ENCODE results near the gene CEL. TPM values are rescaled to one million over a fixed set of nuclear protein-coding genes. Genes with fewer than 3 reads are reported as not detected.

CEL gene
- total RNA-seq, 1 experiment from 2014 or later: 3.6 TPM

DNA sequence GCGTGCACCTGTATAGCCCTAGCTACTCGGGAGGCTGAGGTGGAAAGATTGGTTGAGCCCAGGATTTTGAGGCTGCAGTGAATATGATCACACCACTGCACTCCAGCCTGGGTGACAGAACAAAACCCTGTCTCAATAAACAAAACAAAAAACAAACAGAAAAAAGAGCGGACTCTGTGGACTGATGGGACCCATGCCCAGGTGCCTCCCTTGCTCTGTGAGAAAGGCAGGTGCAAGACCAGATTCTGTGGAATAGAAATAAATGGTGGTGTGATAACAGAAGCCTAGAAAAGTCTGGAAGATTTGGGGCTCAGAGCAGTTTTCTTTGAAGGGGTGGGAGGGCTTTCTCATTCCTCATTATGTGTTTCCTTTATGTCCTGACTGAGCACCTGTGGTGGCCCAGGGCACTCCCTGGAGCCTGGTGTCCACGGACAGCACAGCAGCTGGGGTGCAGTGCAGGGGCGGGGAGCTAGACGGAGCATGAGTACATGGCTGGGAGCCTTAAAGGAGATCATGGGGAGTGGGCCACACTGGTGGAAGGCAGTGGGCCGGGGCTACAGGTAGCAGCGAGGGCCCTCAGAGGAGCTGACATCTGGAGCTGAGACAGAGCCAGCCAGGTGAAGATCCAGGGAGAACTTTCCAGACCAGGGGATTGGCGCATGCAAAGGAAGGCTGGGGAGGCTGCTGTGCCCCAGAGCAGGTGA is 15.4 kb upstream of the CEL start:
- peak overlapping the region in 2 of 3 experiments; percentile 24 to 61; a peak in 4 of 7 replicates for H3K27ac Mint-ChIP-seq
- Histone ChIP-seq H2AFZ (ENCODE audit: low read length) (no peak overlapping the region), H3K27ac (ENCODE audit: insufficient read length, low read depth, low read length) (no peak overlapping the region), H4K91ac (ENCODE audit: insufficient read length, low read depth, low read length) (no peak overlapping the region), H2BK5ac (ENCODE audit: insufficient read length, low read length) (no peak overlapping the region), H3K14ac (ENCODE audit: insufficient read depth, low read length) (no peak overlapping the region), H3K18ac (ENCODE audit: insufficient read length, low read depth, low read length) (no peak overlapping the region), H4K20me1 (ENCODE audit: control insufficient read depth, insufficient read depth, insufficient read length) (no peaks in the 10 kb centered on the region), H3K27me3 (ENCODE audit: insufficient read depth, low read length) (no peaks in the 10 kb centered on the region), H3K9ac (ENCODE audit: extremely low read depth, insufficient read length, low read length) (no peak overlapping the region), H3K9me3 (ENCODE audit: control insufficient read depth, low read depth, low read length) (no peaks in the 10 kb centered on the region), H3K4ac (ENCODE audit: low read depth, low read length) (no peak overlapping the region), H2BK120ac (ENCODE audit: low read depth, low read length, poor library complexity, severe bottlenecking) (no peak overlapping the region), H2BK20ac (ENCODE audit: low read depth, low read length, poor library complexity, severe bottlenecking) (no peak overlapping the region), H3T11ph (ENCODE audit: low read length) (no peak overlapping the region), H2AK5ac (ENCODE audit: insufficient read length, low read length) (no peak overlapping the region), H4K5ac (ENCODE audit: insufficient read length, low read depth, low read length) (no peak overlapping the region), H3K23ac (ENCODE audit: insufficient read length, low read depth, low read length) (no peak overlapping the region), H2BK15ac (ENCODE audit: low read depth, low read length) (no peak overlapping the region), H3K23me2 (ENCODE audit: insufficient read length, low read depth, low read length, poor library complexity, severe bottlenecking) (no peaks in the 10 kb centered on the region), H3K4me2 (ENCODE audit: insufficient read depth, insufficient read length, low read length) (no peak overlapping the region), H3K79me2 (ENCODE audit: insufficient read depth, low read length) (no peaks in the 10 kb centered on the region), H2BK12ac (ENCODE audit: insufficient read length, low read depth, low read length) (no peak overlapping the region), H3K4me1 (ENCODE audit: insufficient read depth, low read length) (no peaks in the 10 kb centered on the region), H3K56ac (ENCODE audit: insufficient read length, low read depth, low read length) (no peak overlapping the region), H3K79me1 (ENCODE audit: insufficient read depth, low read depth, low read length, poor library complexity, severe bottlenecking) (peaks cover 3% of the 10 kb centered on the region), H4K8ac (replicated peaks; ENCODE audit: insufficient read length, low read depth, low read length) (no peak overlapping the region)
- H3K4me1 Mint-ChIP-seq: no peaks in the 10 kb centered on the region
- H3K27me3 Mint-ChIP-seq (ENCODE audit: low read depth): no peaks in the 10 kb centered on the region
- TF ChIP-seq CTCF (conservative IDR thresholded peaks at IDR 0.05): no peak
- DNase-seq: no peak
- H3K9me3 Mint-ChIP-seq: peaks cover under 1% of the 10 kb centered on the region in 2 experiments; a peak in 2 of 5 replicates
- H3K4me3 Mint-ChIP-seq: no peak overlapping the region
- no CpG with 5 or more reads among the region's 9 CpGs for WGBS (ENCODE audit: extremely low coverage, insufficient read length, low lambda C conversion rate)
- peaks cover 45 to 87% (median 76%) of the 10 kb centered on the region in 3 experiments for H3K36me3 Mint-ChIP-seq (ENCODE audit: insufficient read depth in 1 of 3, low read depth in 3 of 3)
